HG03196 (cell line): ENCODE measurements around the gene RAD51B.
"Not testable (repeated sequence)": the region's sequence is repeated elsewhere in the genome, so short reads cannot be mapped to it uniquely, and the experiment has no call there.

Source experiments
- ATAC-seq: cut with Tn5 transposase; IDR thresholded peaks from one replicate; pipeline ENCODE4 v1.9.1; 2021; ENCODE audit not compliant: unreplicated experiment

The RAD51B gene

GRCh38 chr14:67819563-67820421 is at the start of gene RAD51B:
Gene RAD51B (plus strand): TSS chr14:67819779.
- peak; percentile 47 for ATAC-seq

- no peak for ATAC-seq
Measured at GRCh38 chr14:67773844-67774377, 45.7 kb upstream of the RAD51B start.

DNA sequence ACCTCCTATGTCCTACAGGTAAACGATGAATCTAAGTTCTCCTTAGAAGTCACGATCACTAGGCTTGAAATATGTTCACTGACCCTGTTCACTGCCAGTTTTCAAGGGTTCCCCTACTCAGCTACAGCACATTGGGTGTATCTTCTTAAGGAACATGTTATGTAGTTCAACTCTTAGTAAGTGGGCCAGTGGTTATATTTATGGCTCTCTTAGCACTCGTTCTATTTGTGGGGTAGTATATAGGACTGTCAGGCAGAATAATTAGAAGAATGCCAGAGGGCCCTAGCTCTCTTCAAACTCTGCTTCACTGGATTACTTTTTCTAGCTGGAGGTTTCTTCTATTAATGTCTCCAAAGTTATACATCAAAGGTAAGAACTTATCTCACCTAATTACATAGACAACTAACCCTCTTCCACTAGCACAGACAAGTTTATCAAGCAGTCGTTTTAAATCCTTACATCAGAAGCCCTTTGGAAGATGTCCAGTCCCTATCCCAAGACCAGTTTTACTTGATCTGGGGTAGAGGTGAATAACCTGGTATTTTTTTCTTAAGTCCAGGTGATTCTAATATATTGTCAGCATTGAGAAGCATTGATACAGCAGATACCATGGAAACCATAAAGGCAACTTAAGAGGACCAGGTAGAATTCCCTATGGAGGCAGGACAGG is 42.8 kb upstream of the RAD51B start:
- no peak for ATAC-seq

- no peak for ATAC-seq
Measured at GRCh38 chr14:67778792-67779191, 40.8 kb upstream of the RAD51B start.

DNA sequence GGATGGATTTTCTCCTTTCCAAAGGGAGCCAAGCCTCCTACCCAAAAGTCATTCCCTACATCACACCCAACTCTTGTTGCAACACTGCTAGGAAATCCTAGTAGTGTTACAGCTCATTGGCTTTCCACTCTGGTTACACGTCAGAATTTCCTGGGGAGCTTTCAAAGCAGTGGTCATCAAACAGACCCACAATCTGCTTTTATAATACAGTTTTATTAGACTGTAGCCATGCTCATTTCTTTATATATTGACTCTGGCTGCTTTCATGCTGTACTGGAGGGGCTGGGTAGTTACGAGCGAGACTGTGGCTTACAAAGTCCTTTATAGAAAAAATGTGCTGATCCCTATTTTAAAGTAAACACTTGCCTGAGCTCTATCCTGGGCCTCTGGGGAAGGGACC is 37.5 kb upstream of the RAD51B start:
- no peak for ATAC-seq

- no peak for ATAC-seq
Measured at GRCh38 chr14:67784244-67784823, 35.2 kb upstream of the RAD51B start.

DNA sequence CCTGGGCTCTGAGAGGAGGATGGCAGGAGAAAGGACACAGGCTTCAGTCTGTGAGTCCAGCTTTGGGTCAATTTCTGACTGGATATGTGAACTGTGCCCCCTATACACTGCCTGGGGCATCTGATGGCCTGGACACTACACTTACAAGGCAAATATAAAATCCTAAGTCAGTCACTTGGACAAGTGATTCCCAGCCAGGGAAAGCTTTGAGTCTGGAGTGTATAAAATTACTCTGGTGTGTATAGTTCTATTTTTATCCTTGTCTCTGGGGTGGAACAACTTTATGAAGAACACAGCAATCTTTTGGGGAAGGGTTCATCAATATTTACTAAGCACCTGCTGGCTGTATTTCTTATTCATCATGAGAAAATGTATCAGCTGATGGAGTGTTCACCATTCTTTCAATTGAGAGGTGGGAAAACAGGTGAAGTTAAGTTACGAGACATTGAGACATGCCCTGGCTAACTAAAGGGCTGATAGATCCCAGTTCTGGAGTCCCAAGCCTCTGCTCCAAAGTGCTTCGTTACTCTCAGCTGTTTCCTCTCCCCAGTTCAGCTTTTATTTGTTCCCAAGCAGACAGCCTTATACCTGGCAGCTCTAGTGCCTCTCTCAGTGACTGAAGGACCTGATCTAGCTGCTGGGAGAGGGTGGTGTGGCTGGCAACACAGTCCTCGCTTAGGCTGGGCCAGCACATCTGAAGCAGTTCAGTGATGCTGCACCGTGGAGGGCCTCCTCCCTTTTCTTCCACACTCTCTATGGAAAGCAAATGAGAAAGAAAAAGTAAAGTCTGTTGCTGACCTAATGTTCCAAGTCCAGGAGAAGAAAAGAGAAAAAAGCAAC is 34.1 kb upstream of the RAD51B start:
- no peak for ATAC-seq

DNA sequence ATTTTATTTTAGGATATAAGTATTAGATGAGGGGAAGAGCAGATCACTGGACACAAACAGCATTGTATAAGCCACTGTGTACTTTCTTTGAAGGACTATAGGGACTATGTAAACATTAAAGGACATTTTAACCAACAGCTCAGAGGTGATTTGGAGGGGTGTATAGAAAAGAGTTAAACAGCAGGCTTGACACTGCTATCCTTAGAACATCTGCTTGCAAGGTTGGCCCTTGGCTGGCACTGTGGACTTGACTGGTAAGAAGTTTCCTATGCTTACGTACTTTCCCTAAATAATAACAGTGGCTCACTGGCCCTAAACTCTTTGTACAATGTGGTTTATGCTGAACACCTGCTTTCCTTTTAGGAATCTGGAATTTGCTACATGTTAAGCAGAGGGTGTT is 31.9 kb upstream of the RAD51B start:
- no peak for ATAC-seq

DNA sequence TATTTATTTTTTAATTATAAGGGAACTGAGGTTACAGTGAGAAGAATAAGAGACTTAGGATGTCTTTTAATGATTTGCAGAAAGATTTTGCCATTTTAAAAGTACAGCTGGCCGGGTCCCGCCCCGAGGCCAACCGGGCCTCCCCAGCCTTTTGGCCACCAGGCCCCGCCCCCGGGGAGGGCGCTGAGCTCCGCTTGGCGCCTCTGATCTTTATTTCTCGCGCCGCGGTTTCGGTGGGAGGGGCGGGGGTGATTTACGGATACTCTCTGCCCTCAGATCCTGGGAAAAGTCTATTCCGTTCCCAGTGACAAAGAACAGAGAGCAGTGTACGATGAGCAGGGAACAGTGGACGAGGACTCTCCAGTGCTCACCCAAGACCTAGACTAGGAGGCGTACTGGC is 20.8 kb upstream of the RAD51B start:
- no peak for ATAC-seq

DNA sequence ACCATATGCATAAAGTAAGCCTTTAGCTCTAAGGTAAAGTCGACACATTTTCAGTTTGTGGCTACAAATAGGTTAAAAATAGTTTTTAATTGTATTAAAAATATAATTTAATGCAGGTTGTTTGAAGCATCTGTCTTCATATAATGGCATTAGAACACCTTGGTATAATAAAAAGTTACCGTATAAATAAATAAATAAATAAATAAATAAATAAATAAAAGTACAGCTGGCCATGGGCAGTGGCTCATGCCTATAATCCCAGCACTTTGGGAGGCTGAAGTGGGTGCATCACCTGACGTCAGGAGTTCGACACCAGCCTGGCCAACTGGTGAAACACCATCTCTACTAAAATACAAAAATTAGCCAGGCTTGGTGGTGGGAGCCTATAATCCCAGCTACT is 18.8 kb upstream of the RAD51B start:
- ATAC-seq: no peak

GRCh38 chr14:67806246-67806645 is 13.3 kb upstream of the RAD51B start:
- no peak for ATAC-seq

DNA sequence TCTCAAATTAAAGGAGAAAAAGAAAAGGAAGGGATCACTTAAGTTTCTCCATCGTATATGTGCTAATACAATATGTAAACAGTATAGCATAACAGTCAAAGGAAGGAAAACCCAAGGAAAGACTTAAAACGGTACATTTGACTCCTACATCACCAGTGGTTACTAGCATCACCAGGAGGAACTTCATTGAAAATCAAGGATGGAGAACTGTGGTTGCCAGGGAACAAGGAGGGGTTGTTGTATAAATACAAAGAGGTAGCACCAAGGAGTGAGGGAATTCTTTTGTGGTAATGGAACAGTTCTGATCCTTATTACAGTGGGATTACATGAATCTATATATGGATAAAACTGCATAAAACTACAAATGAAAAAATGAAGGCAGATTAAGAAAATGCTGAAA is 4.8 kb upstream of the RAD51B start:
- no peak for ATAC-seq

- no peak for ATAC-seq
Measured at GRCh38 chr14:67815573-67816225, 3.9 kb upstream of the RAD51B start.

DNA sequence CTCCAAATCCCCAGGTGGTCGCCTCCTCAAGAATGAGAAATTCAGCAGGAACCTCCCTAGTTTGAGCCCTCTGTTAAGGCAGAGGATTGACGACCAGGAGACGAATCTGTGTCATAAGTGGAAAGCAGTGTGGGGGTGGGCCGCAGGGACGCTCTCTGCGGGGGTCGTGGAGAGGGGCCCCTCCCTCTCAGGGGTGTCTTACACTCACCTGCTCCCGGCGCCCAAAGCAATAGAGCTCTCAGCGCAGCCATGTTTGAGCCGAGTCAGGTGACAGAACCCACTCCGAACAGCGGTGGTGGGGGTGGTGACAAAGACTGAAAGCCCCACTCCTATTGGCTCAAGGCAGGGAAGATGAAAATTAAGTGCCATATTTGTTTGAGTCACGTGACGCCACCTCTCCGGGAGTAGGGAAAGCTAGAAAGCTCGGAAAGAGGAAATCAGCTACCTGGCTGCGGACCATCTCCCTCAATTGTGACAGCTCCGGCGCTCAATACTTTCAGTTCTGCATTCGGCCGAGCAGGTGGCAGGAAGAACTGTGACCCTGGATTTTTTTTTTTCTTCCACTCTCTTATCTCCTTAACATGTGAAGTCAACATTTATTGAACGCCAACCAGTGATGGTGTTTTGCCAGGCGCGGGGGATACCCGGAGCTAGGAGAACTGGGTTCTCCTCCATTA is 3.1 kb upstream of the RAD51B start, which contains the start of gene ZFYVE26:
Gene ZFYVE26 (minus strand): TSS at position 265 of the 677 bp plus-strand sequence. CDS start 627 bp downstream, outside the sequence.
- ATAC-seq: peak; percentile 86

- no peak for ATAC-seq
Measured at GRCh38 chr14:67817750-67818438, 1.7 kb upstream of the RAD51B start.

DNA sequence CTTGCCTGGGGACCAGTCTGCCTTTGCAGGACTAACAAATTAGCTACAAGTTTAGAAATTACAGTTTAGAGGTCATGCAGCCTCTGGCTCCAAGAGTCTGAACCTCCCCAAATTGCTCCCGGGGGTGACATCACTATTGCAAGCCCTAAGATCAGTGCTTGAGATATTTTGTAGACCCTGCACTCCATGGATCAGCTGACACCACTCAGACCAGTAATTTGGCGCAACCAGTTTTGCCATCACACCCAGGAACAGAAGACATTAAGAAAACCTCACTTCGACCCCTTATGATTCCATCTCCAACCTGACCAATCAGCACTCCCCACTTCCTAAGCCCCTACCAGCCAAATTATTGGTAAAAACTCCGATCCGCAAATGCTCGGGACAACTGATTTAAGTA is 1.1 kb upstream of the RAD51B start:
- ATAC-seq: not testable (repeated sequence)

- no peak for ATAC-seq
Measured at GRCh38 chr14:67820428-67820971, 921 bp downstream of the RAD51B start.

DNA sequence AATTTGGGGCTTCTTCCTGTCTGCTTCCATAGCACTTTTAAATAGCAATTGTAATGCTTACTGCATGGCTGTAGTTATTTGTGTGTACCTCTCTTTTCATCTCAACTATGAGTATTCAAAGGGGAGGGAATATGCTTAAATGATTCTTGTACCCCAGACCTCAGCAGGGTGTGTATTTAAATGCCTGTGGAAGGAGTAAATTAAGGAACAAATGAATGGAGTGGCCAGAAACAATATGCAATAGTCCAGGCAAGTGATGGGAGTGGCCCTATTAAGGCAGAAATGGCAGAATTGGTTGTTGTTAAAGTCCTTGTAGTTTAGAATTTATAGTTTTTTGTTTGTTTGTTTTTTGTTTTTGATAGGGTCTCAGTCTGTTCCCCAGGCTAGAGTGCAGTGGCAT is 1.5 kb downstream of the RAD51B start:
- ATAC-seq: no peak

DNA sequence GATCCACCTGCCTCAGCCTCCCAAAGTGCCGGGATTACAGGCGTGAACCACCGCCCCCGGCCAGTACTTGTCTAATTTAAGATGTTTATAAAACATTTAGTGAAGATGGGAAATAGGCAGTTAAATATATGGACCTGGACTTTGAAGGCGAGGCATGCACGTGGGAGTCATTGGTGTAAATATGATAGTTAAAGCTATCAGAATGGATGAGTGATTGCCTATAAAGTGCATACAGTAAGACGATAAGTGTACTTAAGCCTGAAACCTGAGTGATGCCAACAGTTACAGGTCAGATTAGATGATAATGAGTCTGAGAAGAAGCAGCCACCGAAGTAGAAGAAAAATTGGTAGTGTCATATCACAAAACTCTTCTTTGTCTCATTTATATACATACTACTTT is 11.5 kb downstream of the RAD51B start:
- ATAC-seq: no peak
